ENCODE measurements around the gene GLI3. TPM values are rescaled to one million over a fixed set of nuclear protein-coding genes. Genes with fewer than 3 reads are reported as not detected.
"Not testable (repeated sequence)": the region's sequence is repeated elsewhere in the genome, so short reads cannot be mapped to it uniquely, and the experiment has no call there.

Gene GLI3
- total and polyA plus RNA-seq, 2 donors (not counting 1 experiment from before 2014, with no cell fraction given) = 6.4 to 6.5 TPM

- no peak for TF ChIP-seq EZH2 (IDR thresholded peaks at IDR 0.05; ENCODE audit: low read length, missing control alignments)
- no peak for TF ChIP-seq CTCF (conservative IDR thresholded peaks at IDR 0.05 in 1 of 2, IDR thresholded peaks at IDR 0.05 in 1 of 2; ENCODE audit: low read depth in 1 of 2, low read length in 2 of 2)
- H3K4me3 ChIP-seq (replicated peaks in 1 of 4; ENCODE audit: control extremely low read depth in 1 of 4, insufficient read depth in 1 of 4, low read depth in 3 of 4, low read length in 4 of 4) = no peak overlapping the region
- no peaks in the 10 kb centered on the region for H3K4me1 ChIP-seq (ENCODE audit: control insufficient read depth, extremely low read depth, insufficient read depth, low read length)
- no peaks in the 10 kb centered on the region for H4K20me1 ChIP-seq (ENCODE audit: control insufficient read depth, extremely low read depth, insufficient read depth, low read length)
- H3K9me3 ChIP-seq (ENCODE audit: control insufficient read depth, insufficient read depth, low read depth, low read length) = no peaks in the 10 kb centered on the region
- no peaks in the 10 kb centered on the region for H3K36me3 ChIP-seq (ENCODE audit: control insufficient read depth, insufficient read depth, low read length)
- H3K9ac ChIP-seq (ENCODE audit: insufficient read depth, low read length) = no peak overlapping the region
- H3K27me3 ChIP-seq (ENCODE audit: control insufficient read depth, insufficient read depth, low read length) = no peaks in the 10 kb centered on the region
- H3K4me2 ChIP-seq (ENCODE audit: extremely low read depth, insufficient read depth, low read length) = no peak overlapping the region
- H3K79me2 ChIP-seq (ENCODE audit: control insufficient read depth, insufficient read depth, low read length) = peaks cover 1% of the 10 kb centered on the region
- H3K27ac ChIP-seq (ENCODE audit: insufficient read depth, low read length) = no peak overlapping the region
- H2AFZ ChIP-seq (ENCODE audit: low read length) = no peak overlapping the region
- no peak for DNase-seq (ENCODE audit: low read depth in 2 of 2)
Measured at GRCh38 chr7:42210333-42210732, 26.7 kb downstream of the GLI3 start.

- not testable (repeated sequence) for H3K27ac ChIP-seq (ENCODE audit: insufficient read depth, low read length); H3K4me2 ChIP-seq (ENCODE audit: extremely low read depth, insufficient read depth, low read length); H3K79me2 ChIP-seq (ENCODE audit: control insufficient read depth, insufficient read depth, low read length); H3K27me3 ChIP-seq (ENCODE audit: control insufficient read depth, insufficient read depth, low read length); H2AFZ ChIP-seq (ENCODE audit: low read length); H3K36me3 ChIP-seq (ENCODE audit: control insufficient read depth, insufficient read depth, low read length); H3K9ac ChIP-seq (ENCODE audit: insufficient read depth, low read length); H4K20me1 ChIP-seq (ENCODE audit: control insufficient read depth, extremely low read depth, insufficient read depth, low read length); H3K9me3 ChIP-seq (ENCODE audit: control insufficient read depth, insufficient read depth, low read depth, low read length); DNase-seq (ENCODE audit: low read depth in 2 of 2); H3K4me3 ChIP-seq (replicated peaks in 1 of 4; ENCODE audit: control extremely low read depth in 1 of 4, insufficient read depth in 1 of 4, low read depth in 3 of 4, low read length in 4 of 4); H3K4me1 ChIP-seq (ENCODE audit: control insufficient read depth, extremely low read depth, insufficient read depth, low read length)
Measured at GRCh38 chr7:42209085-42209484, 27.9 kb downstream of the GLI3 start.

GRCh38 chr7:42208572-42208971, 28.4 kb downstream of the GLI3 start:
- Histone ChIP-seq H3K79me2 (ENCODE audit: control insufficient read depth, insufficient read depth, low read length) (peaks cover 1% of the 10 kb centered on the region), H3K9me3 (ENCODE audit: control insufficient read depth, insufficient read depth, low read depth, low read length) (no peaks in the 10 kb centered on the region), H3K27ac (ENCODE audit: insufficient read depth, low read length) (no peak overlapping the region), H2AFZ (ENCODE audit: low read length) (no peak overlapping the region), H4K20me1 (ENCODE audit: control insufficient read depth, extremely low read depth, insufficient read depth, low read length) (no peaks in the 10 kb centered on the region), H3K36me3 (ENCODE audit: control insufficient read depth, insufficient read depth, low read length) (no peaks in the 10 kb centered on the region), H3K27me3 (ENCODE audit: control insufficient read depth, insufficient read depth, low read length) (no peaks in the 10 kb centered on the region), H3K4me2 (ENCODE audit: extremely low read depth, insufficient read depth, low read length) (no peak overlapping the region), H3K4me3 (replicated peaks in 1 of 4; ENCODE audit: control extremely low read depth in 1 of 4, insufficient read depth in 1 of 4, low read depth in 3 of 4, low read length in 4 of 4) (no peak overlapping the region), H3K9ac (ENCODE audit: insufficient read depth, low read length) (no peak overlapping the region), H3K4me1 (ENCODE audit: control insufficient read depth, extremely low read depth, insufficient read depth, low read length) (no peaks in the 10 kb centered on the region)
- DNase-seq (ENCODE audit: low read depth in 2 of 2) = no peak
- TF ChIP-seq CTCF (conservative IDR thresholded peaks at IDR 0.05 in 1 of 2, IDR thresholded peaks at IDR 0.05 in 1 of 2; ENCODE audit: low read depth in 1 of 2, low read length in 2 of 2) (no peak), EZH2 (IDR thresholded peaks at IDR 0.05; ENCODE audit: low read length, missing control alignments) (no peak)

All from fibroblast of lung (primary cell).